Neutrophil (primary cell): ENCODE results near the gene CNST.

Experiments
- H3K27ac ChIP-seq: fragments of 200-600 bp; sonication (generic); 2 replicates; pipeline ENCODE4 v1.5.1; 2016; ENCODE audit warnings: mild to moderate bottlenecking, moderate library complexity
- H3K27me3 ChIP-seq: fragments of 200-600 bp; sonication (generic); 2 replicates; pipeline ENCODE4 v1.6.0; 2016; ENCODE audit warnings: mild to moderate bottlenecking
- H3K36me3 ChIP-seq: fragments of 200-600 bp; sonication (generic); 2 replicates; pipeline ENCODE4 v1.5.1; 2017
- H3K4me1 ChIP-seq, 2 experiments: fragments of 200-600 bp in 1 of 2; sonication (generic) in 1 of 2; 1 replicate in 1 of 2; 2 replicates in 1 of 2; pipeline versions ENCODE4 v1.5.1 to v1.6.1; 2013 to 2016; ENCODE audit warnings: low read depth in 1 of 2, low read length in 1 of 2, mild to moderate bottlenecking in 1 of 2, moderate library complexity in 1 of 2; ENCODE audit not compliant: control insufficient read depth in 1 of 2, insufficient read depth in 1 of 2
- H3K4me3 ChIP-seq, 2 experiments: fragments of 200-600 bp in 1 of 2; sonication (generic) in 1 of 2; 1 replicate in 1 of 2; 2 replicates in 1 of 2; pipeline ENCODE4 v1.5.1; 2013 to 2016; ENCODE audit warnings: low read depth in 1 of 2, low read length in 1 of 2, mild to moderate bottlenecking in 1 of 2, moderate library complexity in 1 of 2
- H3K9me3 ChIP-seq: fragments of 200-600 bp; sonication (generic); 2 replicates; pipeline ENCODE4 v1.5.1; 2016
- TF ChIP-seq, protein P1 (sequence below): fragments of 200-600 bp; sonication (generic); IDR thresholded peaks from 2 replicates; pipeline ENCODE4 v1.5.1; 2016; ENCODE audit warnings: antibody characterized with exemption

The CNST gene

DNA sequence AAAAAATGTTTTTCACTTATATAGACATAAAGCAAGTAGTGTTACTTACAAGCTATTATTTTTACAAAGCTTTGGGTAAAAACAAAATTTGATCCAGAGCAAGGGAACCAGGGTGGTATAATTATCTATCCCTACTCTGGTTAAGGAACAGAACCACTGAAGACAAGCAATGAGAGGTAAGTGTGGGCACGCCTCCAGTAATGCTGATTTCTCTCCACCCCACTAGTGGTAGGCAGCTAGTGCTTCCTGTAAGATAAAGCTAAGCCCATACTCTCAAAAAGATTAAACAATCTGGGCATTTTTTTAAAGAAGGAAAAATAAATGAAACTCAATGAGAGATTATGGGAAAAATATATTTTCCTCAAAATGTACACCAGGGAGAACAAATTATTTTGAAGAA, 22.3 kb upstream of the CNST start:
- H3K27me3 ChIP-seq, result no peaks in the 10 kb centered on the region
- H3K4me1 ChIP-seq, result peaks cover 0 to 10% of the 10 kb centered on the region in 2 experiments
- no peak overlapping the region for H3K27ac ChIP-seq
- H3K9me3 ChIP-seq, result no peaks in the 10 kb centered on the region
- TF ChIP-seq, protein P1, sequence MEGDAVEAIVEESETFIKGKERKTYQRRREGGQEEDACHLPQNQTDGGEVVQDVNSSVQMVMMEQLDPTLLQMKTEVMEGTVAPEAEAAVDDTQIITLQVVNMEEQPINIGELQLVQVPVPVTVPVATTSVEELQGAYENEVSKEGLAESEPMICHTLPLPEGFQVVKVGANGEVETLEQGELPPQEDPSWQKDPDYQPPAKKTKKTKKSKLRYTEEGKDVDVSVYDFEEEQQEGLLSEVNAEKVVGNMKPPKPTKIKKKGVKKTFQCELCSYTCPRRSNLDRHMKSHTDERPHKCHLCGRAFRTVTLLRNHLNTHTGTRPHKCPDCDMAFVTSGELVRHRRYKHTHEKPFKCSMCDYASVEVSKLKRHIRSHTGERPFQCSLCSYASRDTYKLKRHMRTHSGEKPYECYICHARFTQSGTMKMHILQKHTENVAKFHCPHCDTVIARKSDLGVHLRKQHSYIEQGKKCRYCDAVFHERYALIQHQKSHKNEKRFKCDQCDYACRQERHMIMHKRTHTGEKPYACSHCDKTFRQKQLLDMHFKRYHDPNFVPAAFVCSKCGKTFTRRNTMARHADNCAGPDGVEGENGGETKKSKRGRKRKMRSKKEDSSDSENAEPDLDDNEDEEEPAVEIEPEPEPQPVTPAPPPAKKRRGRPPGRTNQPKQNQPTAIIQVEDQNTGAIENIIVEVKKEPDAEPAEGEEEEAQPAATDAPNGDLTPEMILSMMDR, result no peak
- H3K4me3 ChIP-seq, result no peak overlapping the region
- H3K36me3 ChIP-seq, result peaks cover 21% of the 10 kb centered on the region

DNA sequence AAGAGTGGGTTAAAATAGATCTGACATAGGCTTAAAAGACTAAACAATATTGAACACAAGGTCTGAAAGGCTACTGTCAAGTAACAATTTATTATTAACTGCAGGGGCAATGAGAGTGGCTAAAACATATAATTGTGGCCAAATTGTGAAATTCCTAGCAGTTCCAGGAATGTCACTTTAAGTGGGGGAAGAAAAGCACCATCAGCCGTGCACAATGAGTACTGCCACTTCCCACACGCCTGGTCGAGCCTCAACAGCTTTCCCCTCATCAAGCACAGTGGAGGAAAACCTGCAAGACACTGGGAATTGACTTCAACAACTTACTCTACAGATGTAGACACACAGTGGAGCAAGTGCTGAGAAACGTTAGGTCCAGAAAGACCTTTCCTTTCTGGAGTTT, 16.6 kb upstream of the CNST start:
- Histone ChIP-seq H3K27ac (no peak overlapping the region), H3K4me1 (no peaks in the 10 kb centered on the region), H3K27me3 (no peaks in the 10 kb centered on the region), H3K9me3 (no peaks in the 10 kb centered on the region), H3K4me3 (no peak overlapping the region), H3K36me3 (peaks cover 34% of the 10 kb centered on the region)
- TF ChIP-seq, protein P1, result no peak

DNA sequence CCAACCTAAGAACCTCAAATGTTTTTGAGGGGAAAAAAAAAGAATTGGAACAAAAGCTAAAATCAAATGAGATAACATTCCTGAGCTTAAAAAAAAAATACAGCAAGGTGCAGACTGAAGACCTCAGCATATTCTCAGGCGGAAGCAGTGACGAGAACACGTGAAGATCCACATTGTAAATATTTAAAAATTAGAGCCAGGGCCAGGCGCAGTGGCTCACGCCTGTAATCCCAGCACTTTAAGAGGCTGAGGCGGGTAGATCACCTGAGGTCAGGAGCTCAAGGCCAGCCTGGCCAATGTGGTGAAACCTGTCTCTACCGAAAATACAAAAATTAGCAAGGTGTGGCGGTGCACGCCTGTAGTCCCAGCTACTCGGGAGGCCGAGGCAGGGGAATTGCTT, 15.9 kb upstream of the CNST start:
- H3K4me1 ChIP-seq, result no peaks in the 10 kb centered on the region
- H3K36me3 ChIP-seq, result peaks cover 29% of the 10 kb centered on the region
- H3K27ac ChIP-seq, result no peak overlapping the region
- no peak overlapping the region for H3K4me3 ChIP-seq
- H3K27me3 ChIP-seq, result no peaks in the 10 kb centered on the region
- TF ChIP-seq, protein P1, result no peak
- H3K9me3 ChIP-seq, result no peaks in the 10 kb centered on the region

DNA sequence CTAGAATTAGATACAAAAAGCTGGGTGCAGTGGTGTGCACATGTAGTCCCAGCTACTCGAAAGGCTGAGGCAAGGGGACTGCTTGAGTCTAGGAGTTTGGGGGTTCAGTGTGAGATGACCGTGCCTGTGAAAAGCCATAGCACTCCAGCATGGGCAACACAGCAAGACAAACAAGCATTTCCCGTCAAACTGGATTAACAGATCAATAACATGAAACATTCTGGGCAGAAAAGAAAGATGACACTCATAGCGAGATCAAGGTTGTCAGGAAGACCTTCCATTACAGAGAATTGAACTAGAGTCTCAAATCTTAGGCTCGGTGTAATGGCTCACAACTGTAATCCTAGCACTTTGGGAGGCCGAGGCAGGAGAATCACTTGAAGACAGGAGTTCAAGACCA, 14.1 kb upstream of the CNST start:
- Histone ChIP-seq H3K9me3 (no peaks in the 10 kb centered on the region), H3K4me1 (no peaks in the 10 kb centered on the region), H3K27ac (no peak overlapping the region), H3K4me3 (no peak overlapping the region), H3K36me3 (peaks cover 40% of the 10 kb centered on the region), H3K27me3 (no peaks in the 10 kb centered on the region)
- TF ChIP-seq, protein P1, result no peak

DNA sequence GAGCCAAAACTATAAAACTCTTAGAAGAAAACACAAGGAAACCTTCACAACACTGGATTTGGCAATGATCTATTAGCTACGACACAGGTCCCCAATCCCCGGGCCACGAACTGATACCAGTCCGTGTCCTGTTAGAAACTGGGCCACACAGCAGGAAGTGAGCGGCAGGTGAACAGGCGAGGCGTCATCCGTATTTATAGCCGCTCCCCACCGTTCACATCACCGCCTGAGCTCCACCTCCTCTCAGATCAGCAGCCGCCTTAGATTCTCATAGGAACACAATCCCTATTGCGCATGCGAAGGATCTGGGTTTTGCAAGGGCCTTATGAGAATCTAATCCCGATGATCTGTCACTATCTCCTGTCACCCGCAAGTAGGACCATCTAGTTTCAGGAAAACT, 12.1 kb upstream of the CNST start:
- H3K4me3 ChIP-seq, result no peak overlapping the region
- H3K36me3 ChIP-seq, result peaks cover 34% of the 10 kb centered on the region
- H3K9me3 ChIP-seq, result no peaks in the 10 kb centered on the region
- H3K4me1 ChIP-seq, result no peaks in the 10 kb centered on the region
- no peak overlapping the region for H3K27ac ChIP-seq
- H3K27me3 ChIP-seq, result no peaks in the 10 kb centered on the region
- TF ChIP-seq, protein P1, result no peak

DNA sequence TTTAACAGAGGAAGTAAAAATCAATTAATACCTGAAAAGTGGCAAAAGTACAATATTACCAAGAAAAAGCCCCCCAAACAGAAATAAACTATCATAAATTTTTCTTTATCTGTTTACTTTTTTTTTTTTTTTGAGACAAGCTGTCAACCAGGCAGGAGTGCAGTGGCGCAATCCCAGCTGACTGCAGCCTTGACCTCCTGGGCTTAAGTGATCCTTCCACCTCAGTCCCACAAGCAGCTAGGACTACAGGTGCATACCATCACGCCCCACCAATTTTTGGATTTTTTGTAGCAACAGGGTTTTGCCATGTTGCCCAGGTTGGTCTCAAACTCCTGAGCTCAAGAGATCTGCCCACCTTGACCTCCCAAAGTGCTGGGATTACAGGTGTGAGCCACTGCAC, 8.2 kb upstream of the CNST start:
- Histone ChIP-seq H3K9me3 (no peaks in the 10 kb centered on the region), H3K4me3 (no peak overlapping the region), H3K36me3 (peaks cover 16% of the 10 kb centered on the region), H3K4me1 (peaks cover 3% of the 10 kb centered on the region in 2 experiments), H3K27ac (no peak overlapping the region), H3K27me3 (no peaks in the 10 kb centered on the region)
- TF ChIP-seq, protein P1, result no peak
